Body of pancreas (tissue), 4 donors: ENCODE data around the gene TESK2. TPM values are rescaled to one million over a fixed set of nuclear protein-coding genes. Genes with fewer than 3 reads are reported as not detected.
"Not testable (repeated sequence)": the region's sequence is repeated elsewhere in the genome, so short reads cannot be mapped to it uniquely, and the experiment has no call there.

Experiments
- ATAC-seq: fragments of 150-250 bp; one replicate; pipeline ENCODE4 v1.9.1; 2016
- DNase-seq, 4 donors: peaks; one replicate each; pipeline ENCODE4 v3.0.0-alpha.2; 2019
- H3K27ac ChIP-seq, 4 donors: fragments of 200-600 bp; sonication (generic); 1 replicate in 3 of 4; 2 replicates in 1 of 4; pipeline versions ENCODE4 v1.5.1 to v1.6.1; 2016 to 2019; ENCODE audit warnings: mild to moderate bottlenecking in 1 of 4, mixed read lengths in 1 of 4, moderate library complexity in 1 of 4
- H3K27me3 ChIP-seq, 2 donors: fragments of 200-600 bp; sonication (generic); one replicate each; pipeline ENCODE4 v1.6.0; 2016; ENCODE audit warnings: mild to moderate bottlenecking in 1 of 2
- H3K36me3 ChIP-seq, 2 donors: fragments of 200-600 bp; sonication (generic); replicated peaks in 1 of 2; 2 replicates each; pipeline ENCODE4 v1.5.1; 2016; ENCODE audit warnings: low read depth in 2 of 2; ENCODE audit not compliant: insufficient read depth in 1 of 2
- H3K4me1 ChIP-seq: fragments of 200-600 bp; sonication (generic); one replicate; pipeline ENCODE4 v1.6.0; 2016
- H3K4me3 ChIP-seq, 2 donors: fragments of 200-600 bp; sonication (generic); 1 replicate in 1 of 2; 2 replicates in 1 of 2; pipeline ENCODE4 v1.5.1; 2016 to 2019
- H3K9me3 ChIP-seq, 3 donors: fragments of 200-600 bp; sonication (generic); 1 replicate in 2 of 3; 2 replicates in 1 of 3; pipeline ENCODE4 v1.5.1; 2016
- CTCF ChIP-seq, 7 experiments: fragments of 450-650 bp in 4 of 7; fragments of 200-600 bp in 3 of 7; sonication (generic) in 3 of 7; IDR thresholded peaks; one replicate each; pipeline ENCODE4 v1.5.1; 2016 to 2019; ENCODE audit warnings: antibody characterized with exemption in 7 of 7
- POLR2A ChIP-seq, 3 donors: fragments of 450-650 bp; IDR thresholded peaks; one replicate each; pipeline ENCODE4 v1.6.1; 2016; ENCODE audit warnings: antibody characterized with exemption in 3 of 3, mild to moderate bottlenecking in 2 of 3
- WGBS, 2 donors: methylation state at CpG; one replicate each; pipeline ENCODE4 v1.1.5; 2017; 5-methylcytosine and 5-hydroxymethylcytosine counted together
- intact Hi-C: fragments of 100-400 bp; cut with DNase I; formaldehyde crosslinking; loops from one replicate; pipeline ENCODE4 v1.15.1; 2023
- total RNA-seq, 2 donors: library from RNA; depleted of rRNA; stranded (reverse); fragments of >200 nt; gene quantifications; one replicate each; pipeline ENCODE4 v1.1.0, GENCODE V29; 2016

TESK2 gene
- total RNA-seq, 2 donors from 2014 or later = 0.33 to 3.6 TPM

GRCh38 chr1:45516036-45516435 lies 25.1 kb upstream of the TESK2 start:
- no peak for TF ChIP-seq CTCF (IDR thresholded peaks at IDR 0.05)
- no peak for TF ChIP-seq POLR2A (IDR thresholded peaks at IDR 0.05)
- DNase-seq (no peak), ATAC-seq (no peak)
- Histone ChIP-seq H3K4me3 (no peak overlapping the region), H3K36me3 (peaks cover 0 to 22% of the 10 kb centered on the region in 2 donors), H3K4me1 (peaks cover 18% of the 10 kb centered on the region), H3K9me3 (no peaks in the 10 kb centered on the region), H3K27ac (no peak overlapping the region), H3K27me3 (no peaks in the 10 kb centered on the region)
- intact Hi-C loops = no loop called here
- WGBS, 2 donors = 67 to 81% methylated on average over 3 of the region's 3 CpGs

- peaks cover 0 to 26% of the 10 kb centered on the region in 2 donors for H3K36me3 ChIP-seq
- intact Hi-C loops = loop anchor here (5.0 kb wide), 1 partner anchor 54 kb away; no protein-coding TSS in a partner anchor
- not testable (repeated sequence) for H3K4me3 ChIP-seq, H3K27ac ChIP-seq, ATAC-seq, H3K9me3 ChIP-seq, DNase-seq, H3K27me3 ChIP-seq, H3K4me1 ChIP-seq
- WGBS, 2 donors = 60 to 66% methylated on average over 8 to 9 of the region's 9 CpGs
Measured at GRCh38 chr1:45513532-45514260, 22.7 kb upstream of the TESK2 start.

- Histone ChIP-seq H3K27ac (no peak overlapping the region), H3K27me3 (no peaks in the 10 kb centered on the region), H3K4me1 (no peaks in the 10 kb centered on the region), H3K9me3 (no peaks in the 10 kb centered on the region), H3K4me3 (no peak overlapping the region), H3K36me3 (peaks cover 0 to 26% of the 10 kb centered on the region in 2 donors)
- intact Hi-C loops = loop anchor here (5.0 kb wide), 1 partner anchor 55 kb away; no protein-coding TSS in a partner anchor
- TF ChIP-seq POLR2A (IDR thresholded peaks at IDR 0.05) (no peak), CTCF (IDR thresholded peaks at IDR 0.05) (peak; percentile 38 to 71 (median 65))
- WGBS, 2 donors = 89 to 92% methylated on average over 1 of the region's 1 CpG
- DNase-seq = peak; percentile 67 to 81 (median 74)
- ATAC-seq = peak; percentile 73
Measured at GRCh38 chr1:45512641-45513054, 21.7 kb upstream of the TESK2 start.

GRCh38 chr1:45510972-45511527 lies 20.1 kb upstream of the TESK2 start:
- H3K4me1 ChIP-seq = no peaks in the 10 kb centered on the region
- H3K9me3 ChIP-seq = no peaks in the 10 kb centered on the region
- H3K27ac ChIP-seq = no peak overlapping the region
- DNase-seq = no peak
- peaks cover 0 to 22% of the 10 kb centered on the region in 2 donors for H3K36me3 ChIP-seq
- 84 to 92% methylated on average over 4 of the region's 4 CpGs for WGBS, 2 donors
- H3K27me3 ChIP-seq = no peaks in the 10 kb centered on the region
- no peak overlapping the region for H3K4me3 ChIP-seq
- TF ChIP-seq POLR2A (IDR thresholded peaks at IDR 0.05) (no peak), CTCF (IDR thresholded peaks at IDR 0.05) (no peak)
- no peak for ATAC-seq
- intact Hi-C loops = loop anchor here (5.0 kb wide), 1 partner anchor 56 kb away; no protein-coding TSS in a partner anchor

GRCh38 chr1:45510036-45510971 lies 19.3 kb upstream of the TESK2 start:
- WGBS, 2 donors = 64 to 65% methylated on average over 9 of the region's 9 CpGs
- ATAC-seq = no peak
- H3K27ac ChIP-seq = no peak overlapping the region
- no peaks in the 10 kb centered on the region for H3K27me3 ChIP-seq
- no peak overlapping the region for H3K4me3 ChIP-seq
- no peak for DNase-seq
- no peaks in the 10 kb centered on the region for H3K9me3 ChIP-seq
- TF ChIP-seq CTCF (IDR thresholded peaks at IDR 0.05) = no peak
- TF ChIP-seq POLR2A (IDR thresholded peaks at IDR 0.05) = no peak
- intact Hi-C loops = loop anchor here (5.0 kb wide), 1 partner anchor 57 kb away; no protein-coding TSS in a partner anchor
- no peaks in the 10 kb centered on the region for H3K4me1 ChIP-seq
- H3K36me3 ChIP-seq = peaks cover 0 to 16% of the 10 kb centered on the region in 2 donors
